HG03432 (cell line): Measurements from ENCODE around the gene HLA-DOA.

Experiments
- ATAC-seq: cut with Tn5 transposase; IDR thresholded peaks from one replicate; pipeline ENCODE4 v1.9.1; 2021; ENCODE audit warnings: mild to moderate bottlenecking, moderate library complexity; ENCODE audit not compliant: unreplicated experiment

HLA-DOA gene

GRCh38 chr6:32980488-32981038 is 28.8 kb downstream of the HLA-DOA start:
- ATAC-seq: no peak

GRCh38 chr6:32979720-32980487 is 29.5 kb downstream of the HLA-DOA start:
- no peak for ATAC-seq

GRCh38 chr6:32977953-32978324 is 31.5 kb downstream of the HLA-DOA start:
- ATAC-seq: no peak

- no peak for ATAC-seq
Observed at GRCh38 chr6:32977272-32977952, 32.0 kb downstream of the HLA-DOA start.

- no peak for ATAC-seq
Observed at GRCh38 chr6:32976334-32977069, 32.9 kb downstream of the HLA-DOA start.

- ATAC-seq: no peak
Observed at GRCh38 chr6:32975886-32976285, 33.5 kb downstream of the HLA-DOA start.

- no peak for ATAC-seq
Observed at GRCh38 chr6:32974541-32975308, 34.7 kb downstream of the HLA-DOA start.

GRCh38 chr6:32974016-32974333 is 35.4 kb downstream of the HLA-DOA start:
- ATAC-seq: no peak

- no peak for ATAC-seq
Observed at GRCh38 chr6:32973144-32974015, 36.0 kb downstream of the HLA-DOA start.

GRCh38 chr6:32972353-32973143 is 36.8 kb downstream of the HLA-DOA start:
- no peak for ATAC-seq

- peak; percentile 40 for ATAC-seq
Observed at GRCh38 chr6:32971581-32972352, 37.6 kb downstream of the HLA-DOA start.

- ATAC-seq: no peak
Observed at GRCh38 chr6:32971242-32971580, 38.2 kb downstream of the HLA-DOA start.

- ATAC-seq: no peak
Observed at GRCh38 chr6:32970413-32971241, 38.8 kb downstream of the HLA-DOA start.

GRCh38 chr6:32969685-32970412 is 39.5 kb downstream of the HLA-DOA start:
- ATAC-seq: no peak

- ATAC-seq: peak; percentile 3
Observed at GRCh38 chr6:32968867-32969684, 40.3 kb downstream of the HLA-DOA start.
